Panc1 (cell line): ENCODE measurements around the gene RIPOR3. TPM values are rescaled to one million over a fixed set of nuclear protein-coding genes. Genes with fewer than 3 reads are reported as not detected.

Experiments used
- ATAC-seq: fragments of 200-7000 bp; cut with Tn5 transposase; 2 replicates; pipeline ENCODE4 v1.9.1; 2020; ENCODE audit warnings: mild to moderate bottlenecking, moderate library complexity
- BruUV-seq: library from RNA; stranded (reverse); fragments of 400-500 nt; replicated peaks from 2 replicates; lab custom pipeline; 2021; lab: Mats Ljungman, UMichigan
- CTCF ChIA-PET: fragments of 300-600 bp; sonication (Branson Sonifier 250); formaldehyde crosslinking; loops from one replicate; lab custom pipeline; 2022; ENCODE audit warnings: antibody characterized with exemption; lab: Charles Lee
- POLR2A ChIA-PET: fragments of 300-600 bp; sonication (Branson Sonifier 250); formaldehyde crosslinking; loops from one replicate; lab custom pipeline; 2022; ENCODE audit warnings: antibody characterized with exemption; lab: Charles Lee
- DNase-seq: peaks from one replicate; pipeline ENCODE4 v3.0.0-alpha.2; 2010; ENCODE audit warnings: low read depth, low spot score
- H3K27ac ChIP-seq: 2 replicates; pipeline ENCODE4 v1.5.1; 2011; ENCODE audit warnings: mild to moderate bottlenecking, low read length, inconsistent platforms
- H3K27me3 ChIP-seq: fragments of 200-500 bp; sonication (Bioruptor generic); 2 replicates; pipeline ENCODE4 v1.6.0; 2014; ENCODE audit warnings: low read length, inconsistent platforms; ENCODE audit not compliant: control insufficient read depth, insufficient read depth
- H3K36me3 ChIP-seq: fragments of 200-500 bp; sonication (Bioruptor generic); 2 replicates; pipeline ENCODE4 v1.5.1; 2014; ENCODE audit warnings: inconsistent platforms, mild to moderate bottlenecking, low read length, moderate library complexity; ENCODE audit not compliant: control insufficient read depth, insufficient read depth
- H3K4me1 ChIP-seq: 2 replicates; pipeline ENCODE4 v1.5.1; 2011; ENCODE audit warnings: inconsistent platforms, mild to moderate bottlenecking, low read length, moderate library complexity; ENCODE audit not compliant: control insufficient read depth, insufficient read depth
- H3K4me3 ChIP-seq, 2 experiments: 2 replicates each; pipeline ENCODE4 v1.5.1; 2011 to 2012; ENCODE audit warnings: low read depth in 2 of 2, low read length in 2 of 2, mild to moderate bottlenecking in 2 of 2, inconsistent platforms in 1 of 2, moderate library complexity in 1 of 2
- H3K9me3 ChIP-seq: fragments of 200-500 bp; sonication (Bioruptor generic); 2 replicates; pipeline ENCODE4 v1.5.1; 2014; ENCODE audit warnings: low read depth, mild to moderate bottlenecking, inconsistent platforms, low read length, moderate library complexity; ENCODE audit not compliant: control insufficient read depth, insufficient read depth
- POLR2AphosphoS5 ChIP-seq: IDR thresholded peaks from 2 replicates; pipeline ENCODE4 v1.6.1; 2012; ENCODE audit warnings: mild to moderate bottlenecking, low read depth, low read length, moderate library complexity
- SIN3A ChIP-seq: IDR thresholded peaks from 2 replicates; pipeline ENCODE4 v1.6.1; 2012; ENCODE audit warnings: low read depth, mild to moderate bottlenecking, low read length, moderate library complexity, borderline replicate concordance; ENCODE audit not compliant: insufficient read depth
- TCF7L2 ChIP-seq: IDR thresholded peaks from 2 replicates; pipeline ENCODE4 v1.6.1; 2011; ENCODE audit warnings: mild to moderate bottlenecking, low read depth, low read length, inconsistent platforms
- in situ Hi-C: cut with HindIII; loops from 2 replicates; pipeline ENCODE4 v1.10.0; 2016; ENCODE audit warnings: low sequenced_read_pairs, low pct_unique_long_range_greater_than_20kb
- intact Hi-C: fragments of 100-400 bp; cut with micrococcal nuclease; formaldehyde crosslinking; loops from one replicate; pipeline ENCODE4 v1.10.0; 2022; ENCODE audit not compliant: unreplicated experiment
- total RNA-seq: library from RNA; stranded (reverse); gene quantifications from one replicate; pipeline ENCODE4 v1.2.1, GENCODE V29; 2021; ENCODE audit not compliant: unreplicated experiment
- TF ChIP-seq, protein P1 (sequence below), 2 experiments: IDR thresholded peaks; 2 replicates each; pipeline ENCODE4 v1.6.1; 2011 to 2012; ENCODE audit warnings: low read depth in 2 of 2, control low read depth in 1 of 2, low read length in 1 of 2, mild to moderate bottlenecking in 1 of 2, moderate library complexity in 1 of 2; ENCODE audit not compliant: insufficient read depth in 1 of 2
- TF ChIP-seq, protein P2 (sequence below): fragments of 450-650 bp; IDR thresholded peaks from 2 replicates; pipeline ENCODE4 v1.5.1; 2017; ENCODE audit warnings: mild to moderate bottlenecking

The RIPOR3 gene
- total RNA-seq, 1 experiment from 2014 or later = 92.5 TPM

DNA sequence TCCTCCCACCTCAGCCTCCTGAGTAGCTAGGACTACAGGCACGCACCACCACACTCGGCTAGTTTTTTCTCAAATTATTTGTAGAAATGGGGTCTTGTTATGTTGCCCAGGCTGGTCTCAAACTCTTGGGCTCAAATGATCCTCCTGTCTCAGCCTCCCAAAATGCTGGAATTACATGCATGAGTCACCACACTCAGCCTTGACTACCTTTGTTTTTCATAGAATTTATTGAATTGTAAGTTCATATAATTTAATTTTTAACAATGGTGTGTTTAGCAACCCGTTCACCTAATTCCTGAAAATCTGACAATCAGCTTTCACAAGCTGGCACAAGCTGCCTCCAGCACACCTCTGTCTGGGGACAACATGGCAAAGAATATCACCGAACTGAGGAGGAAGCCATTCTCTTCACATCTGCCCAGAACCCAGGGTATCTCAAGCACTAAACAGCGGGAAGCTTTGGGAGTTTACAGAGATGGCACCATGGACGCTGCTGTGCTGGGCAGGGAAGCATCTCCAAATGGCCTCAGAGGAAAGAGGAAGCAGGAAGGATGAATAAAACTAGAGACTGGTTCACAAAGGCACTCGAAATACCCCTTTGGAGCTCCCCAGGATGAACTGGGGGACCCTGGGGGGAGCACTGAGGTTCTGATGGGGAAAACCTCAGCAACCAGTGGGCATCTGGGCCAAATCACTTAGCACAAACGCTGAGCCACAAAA is 2.9 kb downstream of the RIPOR3 start:
- Histone ChIP-seq H3K36me3 (no peaks in the 10 kb centered on the region), H3K9me3 (no peaks in the 10 kb centered on the region), H3K27ac (peak overlapping the region; percentile 99), H3K4me1 (peaks cover 59% of the 10 kb centered on the region), H3K4me3 (peak overlapping the region; percentile 64 to 71), H3K27me3 (no peaks in the 10 kb centered on the region)
- TF ChIP-seq, protein P1, sequence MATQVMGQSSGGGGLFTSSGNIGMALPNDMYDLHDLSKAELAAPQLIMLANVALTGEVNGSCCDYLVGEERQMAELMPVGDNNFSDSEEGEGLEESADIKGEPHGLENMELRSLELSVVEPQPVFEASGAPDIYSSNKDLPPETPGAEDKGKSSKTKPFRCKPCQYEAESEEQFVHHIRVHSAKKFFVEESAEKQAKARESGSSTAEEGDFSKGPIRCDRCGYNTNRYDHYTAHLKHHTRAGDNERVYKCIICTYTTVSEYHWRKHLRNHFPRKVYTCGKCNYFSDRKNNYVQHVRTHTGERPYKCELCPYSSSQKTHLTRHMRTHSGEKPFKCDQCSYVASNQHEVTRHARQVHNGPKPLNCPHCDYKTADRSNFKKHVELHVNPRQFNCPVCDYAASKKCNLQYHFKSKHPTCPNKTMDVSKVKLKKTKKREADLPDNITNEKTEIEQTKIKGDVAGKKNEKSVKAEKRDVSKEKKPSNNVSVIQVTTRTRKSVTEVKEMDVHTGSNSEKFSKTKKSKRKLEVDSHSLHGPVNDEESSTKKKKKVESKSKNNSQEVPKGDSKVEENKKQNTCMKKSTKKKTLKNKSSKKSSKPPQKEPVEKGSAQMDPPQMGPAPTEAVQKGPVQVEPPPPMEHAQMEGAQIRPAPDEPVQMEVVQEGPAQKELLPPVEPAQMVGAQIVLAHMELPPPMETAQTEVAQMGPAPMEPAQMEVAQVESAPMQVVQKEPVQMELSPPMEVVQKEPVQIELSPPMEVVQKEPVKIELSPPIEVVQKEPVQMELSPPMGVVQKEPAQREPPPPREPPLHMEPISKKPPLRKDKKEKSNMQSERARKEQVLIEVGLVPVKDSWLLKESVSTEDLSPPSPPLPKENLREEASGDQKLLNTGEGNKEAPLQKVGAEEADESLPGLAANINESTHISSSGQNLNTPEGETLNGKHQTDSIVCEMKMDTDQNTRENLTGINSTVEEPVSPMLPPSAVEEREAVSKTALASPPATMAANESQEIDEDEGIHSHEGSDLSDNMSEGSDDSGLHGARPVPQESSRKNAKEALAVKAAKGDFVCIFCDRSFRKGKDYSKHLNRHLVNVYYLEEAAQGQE (IDR thresholded peaks at IDR 0.05; ENCODE audit: insufficient read depth in 1 of 2, low read depth in 2 of 2, low read length in 1 of 2) = no peak
- TF ChIP-seq SIN3A (no peak), POLR2AphosphoS5 (no peak), TCF7L2 (no peak)
- TF ChIP-seq, protein P2, sequence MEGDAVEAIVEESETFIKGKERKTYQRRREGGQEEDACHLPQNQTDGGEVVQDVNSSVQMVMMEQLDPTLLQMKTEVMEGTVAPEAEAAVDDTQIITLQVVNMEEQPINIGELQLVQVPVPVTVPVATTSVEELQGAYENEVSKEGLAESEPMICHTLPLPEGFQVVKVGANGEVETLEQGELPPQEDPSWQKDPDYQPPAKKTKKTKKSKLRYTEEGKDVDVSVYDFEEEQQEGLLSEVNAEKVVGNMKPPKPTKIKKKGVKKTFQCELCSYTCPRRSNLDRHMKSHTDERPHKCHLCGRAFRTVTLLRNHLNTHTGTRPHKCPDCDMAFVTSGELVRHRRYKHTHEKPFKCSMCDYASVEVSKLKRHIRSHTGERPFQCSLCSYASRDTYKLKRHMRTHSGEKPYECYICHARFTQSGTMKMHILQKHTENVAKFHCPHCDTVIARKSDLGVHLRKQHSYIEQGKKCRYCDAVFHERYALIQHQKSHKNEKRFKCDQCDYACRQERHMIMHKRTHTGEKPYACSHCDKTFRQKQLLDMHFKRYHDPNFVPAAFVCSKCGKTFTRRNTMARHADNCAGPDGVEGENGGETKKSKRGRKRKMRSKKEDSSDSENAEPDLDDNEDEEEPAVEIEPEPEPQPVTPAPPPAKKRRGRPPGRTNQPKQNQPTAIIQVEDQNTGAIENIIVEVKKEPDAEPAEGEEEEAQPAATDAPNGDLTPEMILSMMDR = no peak
- intact Hi-C loops (no loop called here), in situ Hi-C loops (no loop called here)
- DNase-seq (no peak), ATAC-seq (no peak)
- ChIA-PET CTCF (no interaction called here), POLR2A (no interaction called here)
- BruUV-seq = no TSS peak

DNA sequence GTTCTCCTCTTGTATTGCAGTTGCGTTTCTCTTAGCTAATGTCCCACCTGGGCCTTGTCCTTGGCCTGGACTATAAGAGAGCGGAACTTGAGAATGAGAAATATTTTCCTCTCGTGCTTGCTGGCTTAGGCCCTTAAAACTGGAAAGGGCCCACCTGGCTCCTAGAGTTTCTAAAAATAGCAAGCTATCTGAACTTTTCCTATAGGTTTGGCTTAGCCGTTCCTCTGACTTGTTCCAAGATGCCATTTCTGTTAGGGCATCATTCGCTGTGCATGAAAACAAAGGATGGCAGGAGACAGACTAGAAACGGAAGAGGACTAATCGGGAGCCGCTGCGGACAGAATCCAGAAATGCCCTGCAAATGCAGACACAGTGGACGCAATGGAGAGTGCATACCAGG is 4.5 kb downstream of the RIPOR3 start:
- DNase-seq = no peak
- ChIA-PET CTCF (interaction anchor here (0.7 kb wide), 1 partner anchor 31 kb away, joined by 4 read pairs; no protein-coding TSS in a partner anchor), POLR2A (interaction anchor here (0.5 to 0.7 kb wide), 2 partner anchors 8 to 10 kb away, joined by 3 to 9 read pairs; no protein-coding TSS in a partner anchor)
- H3K9me3 ChIP-seq = no peaks in the 10 kb centered on the region
- H3K36me3 ChIP-seq = no peaks in the 10 kb centered on the region
- H3K27ac ChIP-seq = peak overlapping the region; percentile 99
- peaks cover 46% of the 10 kb centered on the region for H3K4me1 ChIP-seq
- peak overlapping the region in 1 of 2 experiments; percentile 27; a peak in 2 of 4 replicates for H3K4me3 ChIP-seq
- no peak for TF ChIP-seq TCF7L2
- TF ChIP-seq SIN3A = no peak
- TF ChIP-seq, protein P1 (IDR thresholded peaks at IDR 0.05; ENCODE audit: insufficient read depth in 1 of 2, low read depth in 2 of 2, low read length in 1 of 2) = no peak
- TF ChIP-seq, protein P2 = no peak
- peak; percentile 43; the same call in 1 of the 2 replicates for TF ChIP-seq POLR2AphosphoS5
- in situ Hi-C loops (no loop called here), intact Hi-C loops (no loop called here)
- no peaks in the 10 kb centered on the region for H3K27me3 ChIP-seq
- ATAC-seq = no peak
- BruUV-seq = no TSS peak
